HUES64 (cell line): ENCODE data around the gene C17orf107.

Experiments used
- H3K27ac ChIP-seq: 2 replicates; pipeline ENCODE4 v1.7.0; 2013; ENCODE audit warnings: low read depth, low read length, inconsistent platforms
- H3K27me3 ChIP-seq: 2 replicates; pipeline ENCODE4 v1.6.1; 2013; ENCODE audit warnings: mild to moderate bottlenecking, low read length; ENCODE audit not compliant: insufficient read depth
- H3K36me3 ChIP-seq: 2 replicates; pipeline ENCODE4 v1.6.1; 2013; ENCODE audit warnings: mild to moderate bottlenecking, low read length; ENCODE audit not compliant: insufficient read depth
- H3K4me1 ChIP-seq: 2 replicates; pipeline ENCODE4 v1.6.1; 2013; ENCODE audit warnings: mild to moderate bottlenecking, low read length, moderate library complexity; ENCODE audit not compliant: insufficient read depth
- H3K4me3 ChIP-seq: 2 replicates; pipeline ENCODE4 v1.5.1; 2013; ENCODE audit warnings: mild to moderate bottlenecking, low read length, moderate library complexity
- H3K9ac ChIP-seq: 2 replicates; pipeline ENCODE4 v1.6.1; 2013; ENCODE audit warnings: mild to moderate bottlenecking, low read depth, low read length
- H3K9me3 ChIP-seq: 2 replicates; pipeline ENCODE4 v1.6.1; 2013; ENCODE audit warnings: low read depth, low read length; ENCODE audit not compliant: insufficient read depth
- WGBS: fragments of 150-250, 120-280 bp; methylation state at CpG from one replicate; pipeline ENCODE4 v1.1.7; 2013; ENCODE audit warnings: missing lambda C conversion rate; 5-methylcytosine and 5-hydroxymethylcytosine counted together

C17orf107 gene

GRCh38 chr17:4895121-4895520 is 4.2 kb upstream of the C17orf107 start:
- WGBS: 93% methylated on average over 13 of the region's 13 CpGs
- H3K36me3 ChIP-seq: peaks cover 63% of the 10 kb centered on the region

GRCh38 chr17:4895657-4896331 is 3.5 kb upstream of the C17orf107 start:
- Histone ChIP-seq H3K9ac (no peak overlapping the region), H3K36me3 (peaks cover 56% of the 10 kb centered on the region)
- 82% methylated on average over 27 of the region's 27 CpGs for WGBS

More at GRCh38 chr17:4895121-4895520, 4.2 kb upstream of the C17orf107 start:
- no peaks in the 10 kb centered on the region for H3K4me1 ChIP-seq
- H3K4me3 ChIP-seq: no peak overlapping the region
- H3K9me3 ChIP-seq: no peaks in the 10 kb centered on the region
- H3K9ac ChIP-seq: no peak overlapping the region
- H3K27me3 ChIP-seq: no peaks in the 10 kb centered on the region
- H3K27ac ChIP-seq: no peak overlapping the region

GRCh38 chr17:4896332-4897197 is 2.8 kb upstream of the C17orf107 start:
- H3K4me3 ChIP-seq: no peak overlapping the region
- no peaks in the 10 kb centered on the region for H3K4me1 ChIP-seq
- no peaks in the 10 kb centered on the region for H3K27me3 ChIP-seq
- H3K9ac ChIP-seq: no peak overlapping the region
- no peaks in the 10 kb centered on the region for H3K9me3 ChIP-seq
- H3K36me3 ChIP-seq: peaks cover 48% of the 10 kb centered on the region
- no peak overlapping the region for H3K27ac ChIP-seq
- WGBS: 95% methylated on average over 27 of the region's 27 CpGs

More at GRCh38 chr17:4895657-4896331, 3.5 kb upstream of the C17orf107 start:
- Histone ChIP-seq H3K27ac (no peak overlapping the region), H3K27me3 (no peaks in the 10 kb centered on the region), H3K4me1 (no peaks in the 10 kb centered on the region), H3K9me3 (no peaks in the 10 kb centered on the region), H3K4me3 (no peak overlapping the region)

- peaks cover 44% of the 10 kb centered on the region for H3K36me3 ChIP-seq
- no peaks in the 10 kb centered on the region for H3K9me3 ChIP-seq
- H3K27me3 ChIP-seq: no peaks in the 10 kb centered on the region
- H3K4me3 ChIP-seq: no peak overlapping the region
- no peaks in the 10 kb centered on the region for H3K4me1 ChIP-seq
- H3K27ac ChIP-seq: no peak overlapping the region
- H3K9ac ChIP-seq: no peak overlapping the region
- WGBS: 89% methylated on average over 10 of the region's 10 CpGs
Observed at GRCh38 chr17:4897198-4897687, 2.1 kb upstream of the C17orf107 start.

GRCh38 chr17:4897785-4898184 is 1.6 kb upstream of the C17orf107 start:
- H3K36me3 ChIP-seq: peaks cover 39% of the 10 kb centered on the region
- no peaks in the 10 kb centered on the region for H3K9me3 ChIP-seq
- 82% methylated on average over 1 of the region's 5 CpGs for WGBS
- H3K27ac ChIP-seq: no peak overlapping the region
- no peaks in the 10 kb centered on the region for H3K27me3 ChIP-seq
- no peaks in the 10 kb centered on the region for H3K4me1 ChIP-seq
- no peak overlapping the region for H3K9ac ChIP-seq
- no peak overlapping the region for H3K4me3 ChIP-seq

GRCh38 chr17:4898351-4898750 is 985 bp upstream of the C17orf107 start:
- H3K4me3 ChIP-seq: peak overlapping the region; percentile 58; the same call in 1 of the 2 replicates
- H3K27ac ChIP-seq: no peak overlapping the region
- H3K27me3 ChIP-seq: no peaks in the 10 kb centered on the region
- no peak overlapping the region for H3K9ac ChIP-seq
- peaks cover 34% of the 10 kb centered on the region for H3K36me3 ChIP-seq
- no peaks in the 10 kb centered on the region for H3K9me3 ChIP-seq
- no peaks in the 10 kb centered on the region for H3K4me1 ChIP-seq
- WGBS: 96% methylated on average over 8 of the region's 8 CpGs

- Histone ChIP-seq H3K4me3 (peak overlapping the region; percentile 58), H3K9me3 (no peaks in the 10 kb centered on the region), H3K27me3 (no peaks in the 10 kb centered on the region), H3K27ac (no peak overlapping the region), H3K36me3 (peaks cover 28% of the 10 kb centered on the region), H3K9ac (peak overlapping the region; percentile 43; the same call in 1 of the 2 replicates), H3K4me1 (no peaks in the 10 kb centered on the region)
- WGBS: 93% methylated on average over 34 of the region's 34 CpGs
Observed at GRCh38 chr17:4898927-4899326, 409 bp upstream of the C17orf107 start.

- Histone ChIP-seq H3K27ac (no peak overlapping the region), H3K4me3 (peak overlapping the region; percentile 58), H3K9ac (no peak overlapping the region), H3K36me3 (peaks cover 12% of the 10 kb centered on the region), H3K4me1 (no peaks in the 10 kb centered on the region), H3K27me3 (no peaks in the 10 kb centered on the region), H3K9me3 (no peaks in the 10 kb centered on the region)
- WGBS: 93% methylated on average over 65 of the region's 65 CpGs
Observed at GRCh38 chr17:4900231-4901107, 1.1 kb downstream of the C17orf107 start.

GRCh38 chr17:4901108-4901647 is 1.8 kb downstream of the C17orf107 start:
- Histone ChIP-seq H3K4me1 (no peaks in the 10 kb centered on the region), H3K4me3 (peak overlapping the region; percentile 58; the same call in 1 of the 2 replicates), H3K36me3 (peaks cover 7% of the 10 kb centered on the region), H3K9me3 (no peaks in the 10 kb centered on the region), H3K27ac (no peak overlapping the region), H3K27me3 (no peaks in the 10 kb centered on the region), H3K9ac (no peak overlapping the region)
- 96% methylated on average over 37 of the region's 37 CpGs for WGBS

- Histone ChIP-seq H3K4me1 (no peaks in the 10 kb centered on the region), H3K27me3 (no peaks in the 10 kb centered on the region), H3K4me3 (no peak overlapping the region), H3K9ac (no peak overlapping the region), H3K27ac (no peak overlapping the region), H3K36me3 (peaks cover under 1% of the 10 kb centered on the region), H3K9me3 (no peaks in the 10 kb centered on the region)
- WGBS: 95% methylated on average over 48 of the region's 48 CpGs
Observed at GRCh38 chr17:4901648-4902344, 2.5 kb downstream of the C17orf107 start.
